BJ (cell line): ENCODE data around the gene BRINP3. TPM values are rescaled to one million over a fixed set of nuclear protein-coding genes. Genes with fewer than 3 reads are reported as not detected.

Source experiments
- CTCF ChIA-PET: fragments of 350-600 bp; formaldehyde crosslinking; extraction: SDS; loops from one replicate; lab custom pipeline; 2021; ENCODE audit warnings: antibody characterized with exemption, inconsistent platforms; lab: Yijun Ruan, JAX
- POLR2A ChIA-PET: fragments of 300-600 bp; sonication (Branson Sonifier 250); formaldehyde crosslinking; extraction: SDS; loops from one replicate; lab custom pipeline; 2021; ENCODE audit warnings: antibody characterized with exemption; lab: Charles Lee
- DNase-seq: peaks from one replicate; pipeline ENCODE4 v3.0.0-alpha.2; 2011; ENCODE audit warnings: low read depth
- H3K27me3 ChIP-seq: 2 replicates; pipeline ENCODE4 v1.6.0; 2011; ENCODE audit warnings: low read length; ENCODE audit not compliant: control insufficient read depth, insufficient read depth
- H3K36me3 ChIP-seq: 2 replicates; pipeline ENCODE4 v1.5.1; 2011; ENCODE audit warnings: low read length; ENCODE audit not compliant: control insufficient read depth, insufficient read depth
- H3K4me3 ChIP-seq: 2 replicates; pipeline ENCODE4 v1.5.1; 2011; ENCODE audit warnings: low read depth, mild to moderate bottlenecking, control low read depth, low read length
- polyA plus RNA-seq: library from polyadenylated mRNA; depleted of rRNA; stranded (reverse); fragments of >200 nt; gene quantifications from 2 replicates; pipeline ENCODE4 v1.2.3, GENCODE V29; 2011
- TF ChIP-seq, protein P1 (sequence below): IDR thresholded peaks from 2 replicates; pipeline ENCODE4 v1.5.1; 2011; ENCODE audit warnings: low read depth, mild to moderate bottlenecking, control low read depth, inconsistent platforms, low read length, moderate library complexity; ENCODE audit not compliant: insufficient read depth

The BRINP3 gene
- polyA plus RNA-seq, 1 experiment = not detected

DNA sequence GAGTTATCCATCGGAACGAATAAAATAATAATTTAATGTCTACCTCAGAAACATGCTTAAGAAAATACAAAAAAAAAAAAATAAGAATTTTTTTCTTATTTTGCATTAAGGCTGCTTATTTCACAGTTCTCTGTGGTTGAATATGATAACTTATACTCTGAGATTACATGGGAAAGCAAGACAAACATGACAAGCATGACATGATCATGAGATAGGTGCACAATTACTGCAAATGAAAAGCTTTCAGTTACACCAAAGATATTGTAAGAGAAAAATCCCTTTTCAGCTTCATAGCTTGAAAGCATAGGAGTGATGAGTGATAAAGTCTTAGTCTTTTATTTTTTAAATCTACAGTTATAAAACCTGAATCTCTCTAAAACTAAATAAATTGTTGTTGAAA lies 154.1 kb downstream of the BRINP3 start:
- TF ChIP-seq, protein P1, sequence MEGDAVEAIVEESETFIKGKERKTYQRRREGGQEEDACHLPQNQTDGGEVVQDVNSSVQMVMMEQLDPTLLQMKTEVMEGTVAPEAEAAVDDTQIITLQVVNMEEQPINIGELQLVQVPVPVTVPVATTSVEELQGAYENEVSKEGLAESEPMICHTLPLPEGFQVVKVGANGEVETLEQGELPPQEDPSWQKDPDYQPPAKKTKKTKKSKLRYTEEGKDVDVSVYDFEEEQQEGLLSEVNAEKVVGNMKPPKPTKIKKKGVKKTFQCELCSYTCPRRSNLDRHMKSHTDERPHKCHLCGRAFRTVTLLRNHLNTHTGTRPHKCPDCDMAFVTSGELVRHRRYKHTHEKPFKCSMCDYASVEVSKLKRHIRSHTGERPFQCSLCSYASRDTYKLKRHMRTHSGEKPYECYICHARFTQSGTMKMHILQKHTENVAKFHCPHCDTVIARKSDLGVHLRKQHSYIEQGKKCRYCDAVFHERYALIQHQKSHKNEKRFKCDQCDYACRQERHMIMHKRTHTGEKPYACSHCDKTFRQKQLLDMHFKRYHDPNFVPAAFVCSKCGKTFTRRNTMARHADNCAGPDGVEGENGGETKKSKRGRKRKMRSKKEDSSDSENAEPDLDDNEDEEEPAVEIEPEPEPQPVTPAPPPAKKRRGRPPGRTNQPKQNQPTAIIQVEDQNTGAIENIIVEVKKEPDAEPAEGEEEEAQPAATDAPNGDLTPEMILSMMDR = no peak
- ChIA-PET POLR2A (no interaction called here), CTCF (no interaction called here)
- DNase-seq = no peak
- Histone ChIP-seq H3K4me3 (no peak overlapping the region), H3K36me3 (no peaks in the 10 kb centered on the region), H3K27me3 (no peaks in the 10 kb centered on the region)

- H3K36me3 ChIP-seq = no peaks in the 10 kb centered on the region
- DNase-seq = no peak
- ChIA-PET CTCF (no interaction called here), POLR2A (no interaction called here)
- no peaks in the 10 kb centered on the region for H3K27me3 ChIP-seq
- TF ChIP-seq, protein P1 = no peak
- H3K4me3 ChIP-seq = no peak overlapping the region
Observed at GRCh38 chr1:190322274-190322673, 155.4 kb downstream of the BRINP3 start.

GRCh38 chr1:190320952-190321351 lies 156.7 kb downstream of the BRINP3 start:
- Histone ChIP-seq H3K27me3 (no peaks in the 10 kb centered on the region), H3K36me3 (no peaks in the 10 kb centered on the region), H3K4me3 (no peak overlapping the region)
- POLR2A ChIA-PET = no interaction called here
- TF ChIP-seq, protein P1 = no peak
- DNase-seq = no peak
- CTCF ChIA-PET = interaction anchor here (0.5 kb wide), 1 partner anchor 17 kb away, joined by 3 read pairs; no protein-coding TSS in a partner anchor

- H3K27me3 ChIP-seq = no peaks in the 10 kb centered on the region
- POLR2A ChIA-PET = no interaction called here
Observed at GRCh38 chr1:190312763-190313162, 164.9 kb downstream of the BRINP3 start.

DNA sequence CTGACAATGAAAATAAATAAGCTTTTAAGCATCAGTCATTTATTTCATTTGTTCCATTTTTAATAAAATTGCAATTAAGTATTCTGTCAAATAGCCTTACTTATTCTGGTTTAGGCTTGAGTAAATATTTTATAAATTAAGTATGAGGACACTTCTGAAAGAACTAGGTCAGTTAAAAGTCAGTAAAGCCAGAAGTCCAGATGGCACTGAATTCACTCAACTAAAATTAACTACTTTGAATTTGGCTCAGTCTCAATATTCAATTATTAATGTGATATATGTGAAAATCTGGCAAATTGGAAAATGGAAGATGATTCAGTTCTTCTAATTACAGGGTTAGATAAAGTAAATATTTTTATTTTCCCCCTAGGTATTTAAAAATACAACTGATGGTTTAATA lies 174.2 kb downstream of the BRINP3 start:
- Histone ChIP-seq H3K27me3 (no peaks in the 10 kb centered on the region), H3K4me3 (no peak overlapping the region), H3K36me3 (no peaks in the 10 kb centered on the region)
- ChIA-PET CTCF (no interaction called here), POLR2A (no interaction called here)
- TF ChIP-seq, protein P1 = no peak
- no peak for DNase-seq

More at GRCh38 chr1:190312763-190313162, 164.9 kb downstream of the BRINP3 start:
- DNase-seq = no peak
- TF ChIP-seq, protein P1 = no peak
- CTCF ChIA-PET = no interaction called here
- H3K36me3 ChIP-seq = no peaks in the 10 kb centered on the region
- H3K4me3 ChIP-seq = no peak overlapping the region
